Nephron progenitor cell (in vitro differentiated cells): ENCODE data around the gene ZNF467.

Experiments
- DNase-seq: peaks from one replicate; pipeline ENCODE4 v3.0.0; 2021
- H3K27ac Mint-ChIP-seq: 2 replicates; pipeline ENCODE4 v1.8.0; 2021; ENCODE audit warnings: mild to moderate bottlenecking, moderate library complexity, mixed read lengths
- H3K27me3 Mint-ChIP-seq: 2 replicates; pipeline ENCODE4 v1.8.0; 2021; ENCODE audit warnings: mild to moderate bottlenecking, low read depth, mixed read lengths; ENCODE audit not compliant: poor library complexity
- H3K36me3 Mint-ChIP-seq: 2 replicates; pipeline ENCODE4 v1.8.0; 2021; ENCODE audit warnings: low read depth, mixed read lengths
- H3K4me1 Mint-ChIP-seq: 2 replicates; pipeline ENCODE4 v1.8.0; 2021; ENCODE audit warnings: mixed read lengths
- H3K4me3 Mint-ChIP-seq: 2 replicates; pipeline ENCODE4 v1.8.0; 2021; ENCODE audit warnings: mild to moderate bottlenecking, moderate library complexity, mixed read lengths
- H3K9me3 Mint-ChIP-seq: 2 replicates; pipeline ENCODE4 v1.8.0; 2021; ENCODE audit warnings: mild to moderate bottlenecking, moderate library complexity, mixed read lengths
- CTCF ChIP-seq: fragments of 200-600 bp; sonication (generic); IDR thresholded peaks from 2 replicates; pipeline ENCODE4 v1.5.0; 2021; ENCODE audit warnings: antibody characterized with exemption

Gene ZNF467

DNA sequence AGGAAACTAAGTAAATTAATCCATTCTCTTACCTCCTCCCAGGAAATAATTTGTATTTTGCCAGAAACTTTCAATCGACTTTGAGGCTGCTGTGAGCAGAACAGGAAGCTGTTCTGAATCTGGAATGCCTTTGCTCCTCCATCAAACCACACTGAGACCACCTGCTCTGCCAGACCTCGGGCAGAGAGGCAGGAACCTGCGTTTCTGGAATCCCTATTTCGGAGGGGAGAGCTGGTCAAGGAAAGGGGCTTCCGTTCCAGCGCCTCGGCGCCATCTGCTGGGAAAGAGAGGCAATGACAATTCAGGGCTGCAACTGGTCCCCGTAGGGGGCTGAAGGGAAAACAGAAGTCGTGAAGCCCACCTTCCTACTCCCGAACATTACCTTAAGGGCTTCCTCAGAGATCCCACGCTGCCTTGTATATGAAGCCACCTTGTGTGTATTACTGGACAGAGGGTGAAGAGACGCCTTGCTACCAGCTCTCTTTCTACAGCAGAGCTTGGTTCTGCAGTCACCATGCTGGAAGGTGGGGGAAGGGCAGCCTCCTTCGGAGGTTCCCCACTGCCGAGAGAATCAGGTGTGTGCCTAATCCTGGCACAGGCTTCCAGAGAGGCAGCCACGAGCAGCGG, 31.2 kb downstream of the ZNF467 start:
- TF ChIP-seq CTCF: peak; percentile 92
- H3K4me1 Mint-ChIP-seq: peaks cover 8% of the 10 kb centered on the region
- DNase-seq: peak; percentile 85
- H3K9me3 Mint-ChIP-seq: peaks cover 5% of the 10 kb centered on the region
- peaks cover 50% of the 10 kb centered on the region for H3K27me3 Mint-ChIP-seq
- H3K4me3 Mint-ChIP-seq: peak overlapping the region; percentile 76
- H3K27ac Mint-ChIP-seq: no peak overlapping the region
- no peaks in the 10 kb centered on the region for H3K36me3 Mint-ChIP-seq

DNA sequence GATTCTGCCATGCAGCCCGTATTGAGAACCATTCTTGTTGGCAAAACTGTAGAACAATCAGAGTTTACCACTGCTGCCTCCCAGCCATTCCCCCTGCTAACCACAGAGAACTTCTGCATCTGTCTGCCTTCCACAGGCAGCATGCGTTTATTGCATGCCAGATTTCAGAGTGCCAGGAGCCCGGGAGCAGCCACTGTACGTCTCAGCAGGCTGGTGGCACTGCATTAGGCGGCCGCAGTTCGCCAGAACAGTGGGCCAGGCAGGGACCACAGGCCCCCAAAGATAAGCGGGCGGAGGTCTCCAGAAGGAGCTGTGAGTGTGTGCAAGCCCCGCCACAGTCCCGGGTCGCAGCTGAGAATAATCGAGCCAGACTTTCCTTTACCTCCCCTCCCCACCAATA, 31.8 kb downstream of the ZNF467 start:
- no peak overlapping the region for H3K27ac Mint-ChIP-seq
- H3K9me3 Mint-ChIP-seq: peaks cover 5% of the 10 kb centered on the region
- no peak overlapping the region for H3K4me3 Mint-ChIP-seq
- no peaks in the 10 kb centered on the region for H3K36me3 Mint-ChIP-seq
- DNase-seq: no peak
- H3K27me3 Mint-ChIP-seq: peaks cover 46% of the 10 kb centered on the region
- peaks cover 8% of the 10 kb centered on the region for H3K4me1 Mint-ChIP-seq
- no peak for TF ChIP-seq CTCF

DNA sequence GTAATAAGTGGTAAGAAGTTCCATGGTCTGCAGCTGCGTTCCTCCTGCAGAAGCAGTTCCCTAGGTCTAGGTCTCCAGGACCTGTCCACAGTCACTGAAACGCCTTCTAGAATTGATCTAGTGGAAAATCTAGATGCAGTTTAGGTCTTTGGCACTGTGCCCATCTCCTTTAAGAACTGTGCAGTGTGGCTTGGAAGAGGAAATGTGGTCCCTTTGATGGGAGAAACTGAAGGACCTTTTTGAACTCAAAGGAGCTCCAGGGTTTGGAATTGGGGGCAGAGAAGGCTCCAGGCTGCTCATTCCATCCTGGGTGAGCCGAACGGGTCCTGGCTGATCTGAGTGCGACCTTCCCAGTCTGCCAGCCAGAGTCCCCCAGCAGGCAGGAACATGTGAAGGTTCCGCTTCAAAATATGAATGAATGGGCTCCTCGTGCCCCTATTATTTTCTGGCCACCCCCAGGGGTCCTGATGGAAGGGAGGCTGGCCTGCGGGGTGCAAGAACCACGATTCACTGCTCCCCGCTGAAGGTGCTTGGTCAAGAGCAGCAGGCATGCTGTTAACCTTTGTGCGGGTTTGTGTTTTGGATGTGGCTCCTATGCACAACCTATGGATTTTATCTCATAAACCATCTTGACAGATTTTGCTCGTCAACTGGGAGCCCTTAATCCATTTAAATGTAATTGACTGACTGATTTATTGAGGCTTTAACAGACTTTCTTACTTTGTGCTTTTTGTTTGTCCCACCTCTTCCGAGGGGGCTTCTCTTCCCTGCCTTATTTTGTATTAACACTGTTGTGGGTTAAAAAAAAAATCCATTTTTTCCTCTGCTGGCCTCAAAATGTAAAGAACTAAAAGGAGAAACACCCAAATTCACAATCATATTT, 36.7 kb downstream of the ZNF467 start:
- H3K4me1 Mint-ChIP-seq: peaks cover 12% of the 10 kb centered on the region
- peaks cover 15% of the 10 kb centered on the region for H3K27me3 Mint-ChIP-seq
- peaks cover 6% of the 10 kb centered on the region for H3K36me3 Mint-ChIP-seq
- DNase-seq: no peak
- H3K27ac Mint-ChIP-seq: peak overlapping the region; percentile 32
- H3K4me3 Mint-ChIP-seq: no peak overlapping the region
- peaks cover 5% of the 10 kb centered on the region for H3K9me3 Mint-ChIP-seq
- no peak for TF ChIP-seq CTCF

GRCh38 chr7:149735779-149736477, 37.5 kb downstream of the ZNF467 start:
- H3K4me1 Mint-ChIP-seq: peaks cover 12% of the 10 kb centered on the region
- no peak for TF ChIP-seq CTCF
- peaks cover 11% of the 10 kb centered on the region for H3K27me3 Mint-ChIP-seq
- peaks cover 9% of the 10 kb centered on the region for H3K36me3 Mint-ChIP-seq
- H3K9me3 Mint-ChIP-seq: peaks cover 5% of the 10 kb centered on the region
- no peak overlapping the region for H3K4me3 Mint-ChIP-seq
- DNase-seq: no peak
- H3K27ac Mint-ChIP-seq: peak overlapping the region; percentile 77

- Mint-ChIP-seq H3K36me3 (peaks cover 9% of the 10 kb centered on the region), H3K4me3 (no peak overlapping the region), H3K27me3 (peaks cover 3% of the 10 kb centered on the region), H3K27ac (peak overlapping the region; percentile 77), H3K4me1 (peaks cover 12% of the 10 kb centered on the region), H3K9me3 (peaks cover 5% of the 10 kb centered on the region)
- DNase-seq: no peak
- TF ChIP-seq CTCF: no peak
Observed at GRCh38 chr7:149735181-149735602, 38.2 kb downstream of the ZNF467 start.
